ENCODE measurements around the gene KCNMA1. TPM values are rescaled to one million over a fixed set of nuclear protein-coding genes. Genes with fewer than 3 reads are reported as not detected.

KCNMA1 gene
- polyA plus RNA-seq, 1 of the 3 experiments (the other 2 are of a cell fraction), result 107 TPM

DNA sequence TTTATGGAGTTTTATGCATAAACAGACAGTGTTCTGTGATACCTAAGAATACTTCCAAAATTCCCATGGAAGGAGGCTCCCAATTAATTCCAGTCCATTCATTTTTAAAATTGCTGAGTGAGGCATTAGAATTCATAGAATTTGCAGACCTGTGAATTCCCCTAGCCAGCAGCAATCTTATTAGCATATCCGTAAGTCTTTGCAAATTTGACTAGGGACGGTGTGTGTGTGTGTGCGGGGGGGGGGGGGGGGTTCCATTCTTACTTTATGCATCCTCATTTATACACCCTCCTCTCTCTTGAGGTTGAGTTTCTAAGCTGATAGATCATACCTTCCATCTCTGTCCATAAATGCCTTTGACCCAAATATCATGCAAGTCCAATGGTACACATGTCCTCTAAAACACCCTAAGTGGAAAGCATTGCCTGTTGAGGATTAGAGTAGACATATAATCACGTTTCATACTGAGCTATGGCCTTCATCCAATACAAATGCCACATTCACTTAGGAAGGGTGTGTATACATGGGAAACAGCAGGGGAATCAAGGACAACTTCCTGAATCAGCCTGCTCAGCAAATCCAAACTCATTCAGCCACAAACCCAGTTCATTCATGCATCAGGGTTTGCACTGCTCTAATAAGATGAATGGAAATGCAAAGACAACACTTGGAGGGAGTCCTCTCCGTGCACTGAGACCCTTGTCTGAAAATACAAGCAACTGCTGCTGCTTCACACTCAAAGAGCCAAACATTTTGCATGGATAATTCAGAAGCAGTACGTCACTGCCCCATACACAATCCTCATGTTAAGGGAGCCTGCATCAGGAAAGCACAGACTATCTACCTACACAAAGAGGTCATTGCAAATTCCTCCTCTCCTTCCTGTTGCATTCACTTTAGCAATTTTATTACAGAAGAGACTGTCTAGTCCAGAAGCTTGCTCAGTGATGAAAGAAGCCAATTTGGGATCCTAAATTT is 350.8 kb downstream of the KCNMA1 start (continued):
- TF ChIP-seq EP300 (IDR thresholded peaks at IDR 0.05; ENCODE audit: borderline replicate concordance in 1 of 2, low read depth in 1 of 2, low read length in 1 of 2) (0 out of 4 replicates have a peak, but pooled peaks of 1 of the 2 experiments have one; percentile 20), SIN3A (IDR thresholded peaks at IDR 0.05; ENCODE audit: borderline replicate concordance, low read depth, low read length) (no peak), RXRA (IDR thresholded peaks at IDR 0.05; ENCODE audit: borderline replicate concordance, low read depth) (no peak), FOXM1 (IDR thresholded peaks at IDR 0.05; ENCODE audit: low read depth) (no peak), TCF12 (IDR thresholded peaks at IDR 0.05) (peak; percentile 46; the same call in 1 of the 2 replicates), GABPA (IDR thresholded peaks at IDR 0.05; ENCODE audit: low read depth) (no peak), PBX3 (IDR thresholded peaks at IDR 0.05) (no peak)
- TF ChIP-seq, protein P1, sequence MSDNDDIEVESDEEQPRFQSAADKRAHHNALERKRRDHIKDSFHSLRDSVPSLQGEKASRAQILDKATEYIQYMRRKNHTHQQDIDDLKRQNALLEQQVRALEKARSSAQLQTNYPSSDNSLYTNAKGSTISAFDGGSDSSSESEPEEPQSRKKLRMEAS (IDR thresholded peaks at IDR 0.05; ENCODE audit: low read depth), result no peak

GRCh38 chr10:77285529-77286182 is 352.0 kb downstream of the KCNMA1 start:
- ChIA-PET POLR2A (no interaction called here), CTCF (interaction anchor here (1.8 kb wide), 1 partner anchor 20 kb away, joined by 5 read pairs; no protein-coding TSS in a partner anchor)
- Histone ChIP-seq H3K9me2 (no peaks in the 10 kb centered on the region), H3K9ac (no peak overlapping the region), H3K27me3 (ENCODE audit: insufficient read depth) (no peaks in the 10 kb centered on the region), H3F3A (replicated peaks; ENCODE audit: insufficient read depth) (peaks cover 15% of the 10 kb centered on the region), H3K4me1 (ENCODE audit: control insufficient read depth in 1 of 2, insufficient read depth in 2 of 2, low read depth in 1 of 2, low read length in 1 of 2) (peaks cover 24 to 27% of the 10 kb centered on the region in 2 experiments), H3K4me3 (ENCODE audit: low read depth in 2 of 2, low read length in 1 of 2) (no peak overlapping the region), H3K4me2 (no peak overlapping the region), H2AFZ (ENCODE audit: low read depth) (no peak overlapping the region), H4K20me1 (ENCODE audit: insufficient read depth) (no peaks in the 10 kb centered on the region), H3K27ac (ENCODE audit: low read depth in 2 of 2, low read length in 1 of 2) (no peak overlapping the region), H3K9me3 (no peaks in the 10 kb centered on the region), H3K36me3 (replicated peaks in 1 of 2; ENCODE audit: control insufficient read depth in 1 of 2, insufficient read depth in 2 of 2, low read length in 1 of 2) (peaks cover 0 to 2% of the 10 kb centered on the region in 2 experiments), H3K79me2 (ENCODE audit: insufficient read depth) (0 out of 2 replicates have a peak, but pooled peaks cover 5% of the 10 kb centered on the region)
- no peak for DNase-seq
- 91% methylated on average over 1 of the region's 1 CpG for WGBS (ENCODE audit: low lambda C conversion rate)
- TF ChIP-seq JUND (IDR thresholded peaks at IDR 0.05) (no peak), RXRA (IDR thresholded peaks at IDR 0.05; ENCODE audit: borderline replicate concordance, low read depth) (no peak), RFX5 (IDR thresholded peaks at IDR 0.05; ENCODE audit: low read length) (no peak), RCOR1 (IDR thresholded peaks at IDR 0.05; ENCODE audit: low read length) (no peak), CHD2 (IDR thresholded peaks at IDR 0.05; ENCODE audit: low read length, partially characterized antibody) (no peak), SMC3 (IDR thresholded peaks at IDR 0.05; ENCODE audit: low read depth, low read length) (no peak), GABPA (IDR thresholded peaks at IDR 0.05; ENCODE audit: low read depth) (no peak), POLR2AphosphoS5 (IDR thresholded peaks at IDR 0.05; ENCODE audit: low read depth, low read length) (no peak), MEF2A (IDR thresholded peaks at IDR 0.05; ENCODE audit: borderline replicate concordance, low read depth) (no peak), FOXM1 (IDR thresholded peaks at IDR 0.05; ENCODE audit: low read depth) (no peak), REST (IDR thresholded peaks at IDR 0.05; ENCODE audit: low read depth, low read length) (no peak), NRF1 (IDR thresholded peaks at IDR 0.05; ENCODE audit: low read depth, low read length) (no peak), YY1 (IDR thresholded peaks at IDR 0.05; ENCODE audit: low read depth) (no peak)
- TF ChIP-seq, protein P2, sequence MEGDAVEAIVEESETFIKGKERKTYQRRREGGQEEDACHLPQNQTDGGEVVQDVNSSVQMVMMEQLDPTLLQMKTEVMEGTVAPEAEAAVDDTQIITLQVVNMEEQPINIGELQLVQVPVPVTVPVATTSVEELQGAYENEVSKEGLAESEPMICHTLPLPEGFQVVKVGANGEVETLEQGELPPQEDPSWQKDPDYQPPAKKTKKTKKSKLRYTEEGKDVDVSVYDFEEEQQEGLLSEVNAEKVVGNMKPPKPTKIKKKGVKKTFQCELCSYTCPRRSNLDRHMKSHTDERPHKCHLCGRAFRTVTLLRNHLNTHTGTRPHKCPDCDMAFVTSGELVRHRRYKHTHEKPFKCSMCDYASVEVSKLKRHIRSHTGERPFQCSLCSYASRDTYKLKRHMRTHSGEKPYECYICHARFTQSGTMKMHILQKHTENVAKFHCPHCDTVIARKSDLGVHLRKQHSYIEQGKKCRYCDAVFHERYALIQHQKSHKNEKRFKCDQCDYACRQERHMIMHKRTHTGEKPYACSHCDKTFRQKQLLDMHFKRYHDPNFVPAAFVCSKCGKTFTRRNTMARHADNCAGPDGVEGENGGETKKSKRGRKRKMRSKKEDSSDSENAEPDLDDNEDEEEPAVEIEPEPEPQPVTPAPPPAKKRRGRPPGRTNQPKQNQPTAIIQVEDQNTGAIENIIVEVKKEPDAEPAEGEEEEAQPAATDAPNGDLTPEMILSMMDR (IDR thresholded peaks at IDR 0.05), result no peak
- TF ChIP-seq, protein P3, sequence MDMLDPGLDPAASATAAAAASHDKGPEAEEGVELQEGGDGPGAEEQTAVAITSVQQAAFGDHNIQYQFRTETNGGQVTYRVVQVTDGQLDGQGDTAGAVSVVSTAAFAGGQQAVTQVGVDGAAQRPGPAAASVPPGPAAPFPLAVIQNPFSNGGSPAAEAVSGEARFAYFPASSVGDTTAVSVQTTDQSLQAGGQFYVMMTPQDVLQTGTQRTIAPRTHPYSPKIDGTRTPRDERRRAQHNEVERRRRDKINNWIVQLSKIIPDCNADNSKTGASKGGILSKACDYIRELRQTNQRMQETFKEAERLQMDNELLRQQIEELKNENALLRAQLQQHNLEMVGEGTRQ (IDR thresholded peaks at IDR 0.05; ENCODE audit: borderline replicate concordance, low read depth, low read length), result no peak

All from SK-N-SH (cell line).